GM18505 (cell line): ENCODE measurements around the gene TRIO.

ENCODE experiments used
- ATAC-seq: cut with Tn5 transposase; IDR thresholded peaks from one replicate; pipeline ENCODE4 v1.9.1; 2021; ENCODE audit not compliant: unreplicated experiment
- POLR2A ChIP-seq: IDR thresholded peaks from 4 replicates; pipeline ENCODE4 v1.6.1; 2011; ENCODE audit warnings: borderline replicate concordance; ENCODE audit not compliant: insufficient read depth, insufficient read length; ENCODE audit errors: extremely low read depth

The TRIO gene

GRCh38 chr5:14479143-14479696, 336.1 kb downstream of the TRIO start:
- TF ChIP-seq POLR2A: no peak
- ATAC-seq: no peak

- ATAC-seq: no peak
- TF ChIP-seq POLR2A: no peak
Measured at GRCh38 chr5:14481349-14481748, 338.2 kb downstream of the TRIO start.

- TF ChIP-seq POLR2A: no peak
- no peak for ATAC-seq
Measured at GRCh38 chr5:14482085-14482484, 338.9 kb downstream of the TRIO start.

GRCh38 chr5:14483504-14484157, 340.5 kb downstream of the TRIO start:
- no peak for ATAC-seq
- TF ChIP-seq POLR2A: no peak

- ATAC-seq: no peak
- no peak for TF ChIP-seq POLR2A
Measured at GRCh38 chr5:14486486-14486885, 343.3 kb downstream of the TRIO start.

- ATAC-seq: no peak
- no peak for TF ChIP-seq POLR2A
Measured at GRCh38 chr5:14486996-14487896, 344.1 kb downstream of the TRIO start.

GRCh38 chr5:14487897-14488570, 344.9 kb downstream of the TRIO start:
- TF ChIP-seq POLR2A: no peak
- ATAC-seq: no peak

GRCh38 chr5:14488709-14489108, 345.6 kb downstream of the TRIO start:
- no peak for ATAC-seq
- TF ChIP-seq POLR2A: no peak

GRCh38 chr5:14489643-14490042, 346.5 kb downstream of the TRIO start:
- no peak for ATAC-seq
- no peak for TF ChIP-seq POLR2A

GRCh38 chr5:14490309-14490711, 347.2 kb downstream of the TRIO start:
- no peak for TF ChIP-seq POLR2A
- no peak for ATAC-seq

- ATAC-seq: no peak
- TF ChIP-seq POLR2A: no peak
Measured at GRCh38 chr5:14491015-14491915, 348.1 kb downstream of the TRIO start.

- no peak for TF ChIP-seq POLR2A
- no peak for ATAC-seq
Measured at GRCh38 chr5:14492331-14492964, 349.3 kb downstream of the TRIO start.
